ENCODE data around the gene PPP1R3C.

GRCh38 chr10:91677911-91678310 is 45.0 kb upstream of the PPP1R3C start:
- TF ChIP-seq POLR2AphosphoS5 (IDR thresholded peaks at IDR 0.05; ENCODE audit: insufficient read depth, low read depth, low read length) (no peak), CTCF (IDR thresholded peaks at IDR 0.05; ENCODE audit: extremely low read depth in 1 of 2, insufficient read depth in 1 of 2, low read depth in 1 of 2, low read length in 2 of 2) (no peak), POLR2A (IDR thresholded peaks at IDR 0.05; ENCODE audit: low read depth, low read length) (no peak), EZH2 (IDR thresholded peaks at IDR 0.05; ENCODE audit: borderline replicate concordance, low read depth, low read length, severe bottlenecking) (no peak)

Data from endothelial cell of umbilical vein (primary cell).